ENCODE measurements around the gene ADGRG2.

ADGRG2 gene, protein sequence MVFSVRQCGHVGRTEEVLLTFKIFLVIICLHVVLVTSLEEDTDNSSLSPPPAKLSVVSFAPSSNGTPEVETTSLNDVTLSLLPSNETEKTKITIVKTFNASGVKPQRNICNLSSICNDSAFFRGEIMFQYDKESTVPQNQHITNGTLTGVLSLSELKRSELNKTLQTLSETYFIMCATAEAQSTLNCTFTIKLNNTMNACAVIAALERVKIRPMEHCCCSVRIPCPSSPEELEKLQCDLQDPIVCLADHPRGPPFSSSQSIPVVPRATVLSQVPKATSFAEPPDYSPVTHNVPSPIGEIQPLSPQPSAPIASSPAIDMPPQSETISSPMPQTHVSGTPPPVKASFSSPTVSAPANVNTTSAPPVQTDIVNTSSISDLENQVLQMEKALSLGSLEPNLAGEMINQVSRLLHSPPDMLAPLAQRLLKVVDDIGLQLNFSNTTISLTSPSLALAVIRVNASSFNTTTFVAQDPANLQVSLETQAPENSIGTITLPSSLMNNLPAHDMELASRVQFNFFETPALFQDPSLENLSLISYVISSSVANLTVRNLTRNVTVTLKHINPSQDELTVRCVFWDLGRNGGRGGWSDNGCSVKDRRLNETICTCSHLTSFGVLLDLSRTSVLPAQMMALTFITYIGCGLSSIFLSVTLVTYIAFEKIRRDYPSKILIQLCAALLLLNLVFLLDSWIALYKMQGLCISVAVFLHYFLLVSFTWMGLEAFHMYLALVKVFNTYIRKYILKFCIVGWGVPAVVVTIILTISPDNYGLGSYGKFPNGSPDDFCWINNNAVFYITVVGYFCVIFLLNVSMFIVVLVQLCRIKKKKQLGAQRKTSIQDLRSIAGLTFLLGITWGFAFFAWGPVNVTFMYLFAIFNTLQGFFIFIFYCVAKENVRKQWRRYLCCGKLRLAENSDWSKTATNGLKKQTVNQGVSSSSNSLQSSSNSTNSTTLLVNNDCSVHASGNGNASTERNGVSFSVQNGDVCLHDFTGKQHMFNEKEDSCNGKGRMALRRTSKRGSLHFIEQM

DNA sequence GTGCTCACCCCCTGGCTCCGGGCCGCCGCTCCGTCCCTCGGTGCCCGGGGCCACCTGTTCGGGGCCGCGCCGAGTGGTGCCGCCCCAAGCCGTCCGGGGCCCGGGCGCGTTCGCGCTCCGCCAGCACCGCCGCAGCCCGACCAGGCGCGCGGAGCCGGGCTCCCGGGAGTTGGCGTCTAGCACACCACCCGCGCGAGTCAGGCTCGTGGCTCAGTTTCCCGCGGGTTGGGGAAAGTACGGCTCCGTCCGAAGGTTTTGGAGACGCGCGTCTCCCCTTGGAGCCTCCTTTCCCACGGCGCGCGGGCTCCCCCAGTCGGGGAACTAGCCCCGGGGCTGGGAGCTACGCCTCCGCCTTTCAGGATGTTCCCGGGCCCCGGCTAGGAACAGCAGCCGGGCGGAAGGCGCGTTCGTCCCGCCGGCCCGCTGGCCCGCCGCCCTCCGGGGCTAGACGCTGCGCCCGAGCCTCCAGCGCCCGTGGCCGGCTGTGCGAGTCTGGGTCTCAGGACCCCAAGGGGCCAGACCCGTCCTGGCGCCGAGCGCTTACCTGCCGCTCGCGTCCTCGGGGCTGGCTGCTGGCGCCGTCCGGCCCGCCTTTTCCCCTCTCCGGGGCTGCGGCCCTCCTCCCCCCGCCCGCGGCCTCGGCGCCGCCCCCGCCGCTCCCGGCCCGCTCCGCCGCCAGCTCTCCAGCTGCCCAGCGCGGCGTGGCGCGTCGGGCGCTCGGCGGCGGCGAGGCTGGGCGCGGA is at the start of gene ADGRG2:
Gene ADGRG2, minus strand, starts transcription at position 571 of the 743 bp plus-strand sequence. CDS start 53,634 bp downstream, outside the sequence.
- DNase-seq (ENCODE audit: low read depth in 2 of 2) = no peak

DNA sequence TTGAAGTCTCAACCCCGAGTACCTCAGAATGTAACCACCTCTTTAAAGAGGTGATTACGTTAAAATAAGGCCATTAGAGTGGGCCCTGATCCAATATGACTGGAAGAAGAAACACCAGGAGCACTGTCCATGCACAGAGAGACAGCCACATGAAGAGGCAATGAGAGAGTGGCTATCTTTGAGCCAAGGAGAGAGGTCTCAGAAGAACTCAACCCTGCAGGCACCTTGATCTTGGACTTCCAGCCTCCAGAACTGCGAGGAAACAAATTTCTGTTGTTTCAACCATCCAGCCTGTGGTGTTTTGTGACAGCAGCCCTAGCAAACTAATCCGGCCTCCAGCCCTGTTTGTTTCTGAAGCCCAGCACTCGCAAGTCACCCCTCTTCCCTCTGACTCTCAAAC is 46.3 kb upstream of the ADGRG2 start:
- DNase-seq (ENCODE audit: low read depth in 2 of 2) = no peak

DNA sequence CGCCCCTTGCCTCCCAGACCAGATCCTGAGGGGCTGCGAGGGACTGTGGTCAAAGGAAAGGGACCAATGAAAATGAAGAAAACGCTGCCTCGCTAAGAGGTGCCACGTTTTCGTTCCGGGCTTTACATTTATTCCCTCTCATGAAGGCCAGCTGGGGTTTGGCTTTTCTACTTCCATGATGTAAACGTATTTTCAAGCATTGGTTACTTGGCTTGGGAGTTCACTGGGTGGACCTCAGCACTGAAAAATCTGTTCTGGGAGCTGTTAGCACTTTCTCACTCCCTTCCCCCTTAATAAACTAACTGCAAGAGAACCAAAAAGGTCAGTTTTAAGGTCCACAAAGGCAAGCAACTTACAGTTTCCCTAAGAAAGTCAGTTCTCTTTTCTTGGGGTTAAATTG is 40.6 kb upstream of the ADGRG2 start:
- DNase-seq (ENCODE audit: low read depth in 2 of 2) = no peak

DNA sequence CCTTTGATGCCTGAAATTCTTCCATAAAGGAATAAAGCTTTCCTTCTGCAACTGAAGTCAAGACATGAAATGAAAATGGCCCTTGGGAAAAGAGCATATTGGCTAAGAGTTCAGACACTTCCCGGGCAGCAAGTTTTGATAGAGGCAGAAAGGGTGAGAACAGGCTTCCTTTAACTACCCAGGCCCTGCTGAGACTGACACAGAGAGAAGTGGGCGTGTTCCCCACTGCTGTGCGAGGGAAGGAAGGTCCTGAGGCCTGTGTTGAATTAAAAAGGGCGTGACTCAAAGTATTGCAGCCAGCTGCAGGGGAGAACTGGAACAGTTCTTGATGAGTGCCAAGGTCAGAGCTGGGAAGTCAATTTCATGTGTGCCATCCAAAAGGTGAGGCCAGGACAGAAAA is 33.9 kb upstream of the ADGRG2 start:
- no peak for DNase-seq (ENCODE audit: low read depth in 2 of 2)

DNA sequence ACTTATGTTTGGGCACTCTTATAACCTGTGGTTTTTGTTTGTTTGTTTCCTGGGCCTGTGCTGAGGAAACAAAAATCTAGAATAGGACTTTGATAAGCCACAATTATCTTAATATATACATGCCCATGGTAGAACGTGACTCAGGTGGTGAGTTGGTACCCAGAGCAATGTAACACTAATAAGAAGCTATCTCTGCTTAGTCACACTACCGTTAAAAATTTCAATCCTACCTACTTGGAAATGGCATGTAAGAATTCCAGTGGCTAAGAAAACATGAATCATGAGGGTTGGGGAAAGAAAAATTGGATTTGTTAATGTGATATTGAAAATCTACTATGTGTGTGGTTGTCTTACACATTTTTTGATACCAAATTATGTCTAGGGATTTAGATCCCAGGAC is 30.5 kb upstream of the ADGRG2 start:
- DNase-seq (ENCODE audit: low read depth in 2 of 2) = no peak

DNA sequence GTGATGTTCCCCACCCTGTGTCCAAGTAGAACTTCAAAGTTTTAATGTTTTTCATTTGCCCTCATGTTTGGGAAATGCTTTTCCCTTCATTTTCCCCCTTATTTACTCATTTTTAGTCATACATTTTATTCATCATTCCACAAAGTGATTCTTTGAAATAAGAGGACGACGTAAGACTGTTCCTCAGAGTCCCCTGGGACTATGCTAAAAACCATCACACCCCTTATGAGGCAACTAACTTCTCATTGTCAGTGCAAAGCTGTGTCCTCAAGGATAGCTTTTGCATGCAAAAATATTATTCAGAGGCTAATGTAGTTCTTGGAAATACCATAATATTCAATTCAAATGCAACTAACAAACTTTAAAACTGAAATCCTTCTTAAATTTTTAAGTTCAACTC is 14.8 kb upstream of the ADGRG2 start:
- DNase-seq (ENCODE audit: low read depth in 2 of 2) = no peak

DNA sequence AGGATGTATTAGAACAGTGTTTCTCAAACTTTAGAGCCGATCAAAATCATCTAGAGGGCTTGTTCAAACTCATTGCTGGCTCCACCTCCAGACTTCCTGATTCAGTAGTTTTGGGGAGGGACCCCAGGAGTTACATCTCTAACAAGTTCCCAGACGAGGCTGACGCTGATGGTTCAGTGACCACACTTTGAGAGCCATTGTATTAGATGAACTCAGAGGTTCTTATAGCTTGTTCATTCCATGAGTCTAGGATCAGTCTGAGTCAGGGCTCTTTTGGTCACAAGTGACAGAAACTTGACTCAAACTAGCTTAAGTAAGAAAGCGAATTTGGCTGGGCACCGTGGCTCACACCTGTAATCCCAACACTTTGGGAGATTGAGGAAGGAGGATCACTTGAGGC is 11.5 kb upstream of the ADGRG2 start:
- no peak for DNase-seq (ENCODE audit: low read depth in 2 of 2)

DNA sequence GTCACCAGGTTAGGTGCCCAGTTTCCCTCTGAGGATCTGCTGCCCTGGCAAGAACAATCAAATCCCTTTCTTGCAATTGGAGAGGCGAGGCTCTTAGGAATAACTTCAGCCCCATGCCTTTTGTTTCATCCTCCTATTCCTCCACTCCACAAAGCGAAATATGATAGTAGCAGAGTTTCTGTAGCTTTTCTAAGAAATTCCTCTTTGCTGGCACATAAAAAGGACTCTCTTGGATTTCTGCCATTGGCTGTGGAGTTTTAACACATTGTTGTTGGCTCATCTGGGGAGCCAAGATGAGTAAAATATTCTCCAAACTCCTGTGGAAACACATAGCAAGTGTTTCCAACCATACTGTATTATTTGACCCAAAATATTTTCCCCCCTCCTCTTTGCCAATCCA is 11.0 kb upstream of the ADGRG2 start:
- no peak for DNase-seq (ENCODE audit: low read depth in 2 of 2)

DNA sequence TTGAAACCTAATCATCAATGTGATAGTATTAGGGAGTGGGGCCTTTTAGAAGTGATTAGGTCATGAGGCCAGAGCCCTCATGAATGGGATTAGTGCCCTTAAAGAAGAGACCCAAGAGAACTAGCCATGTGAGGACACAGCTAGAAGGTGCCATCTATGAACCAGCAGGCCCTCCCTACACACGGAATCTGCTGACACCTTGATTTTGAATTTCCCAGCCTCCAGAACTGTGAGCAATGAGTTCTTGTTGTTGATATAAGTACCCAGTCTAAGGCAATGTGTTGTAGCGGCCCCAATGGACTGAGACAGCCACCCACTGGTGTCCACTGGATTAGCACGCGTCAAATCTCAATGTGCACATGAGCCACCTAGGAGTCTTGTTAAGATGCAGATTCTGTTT is 8.4 kb upstream of the ADGRG2 start:
- no peak for DNase-seq (ENCODE audit: low read depth in 2 of 2)

DNA sequence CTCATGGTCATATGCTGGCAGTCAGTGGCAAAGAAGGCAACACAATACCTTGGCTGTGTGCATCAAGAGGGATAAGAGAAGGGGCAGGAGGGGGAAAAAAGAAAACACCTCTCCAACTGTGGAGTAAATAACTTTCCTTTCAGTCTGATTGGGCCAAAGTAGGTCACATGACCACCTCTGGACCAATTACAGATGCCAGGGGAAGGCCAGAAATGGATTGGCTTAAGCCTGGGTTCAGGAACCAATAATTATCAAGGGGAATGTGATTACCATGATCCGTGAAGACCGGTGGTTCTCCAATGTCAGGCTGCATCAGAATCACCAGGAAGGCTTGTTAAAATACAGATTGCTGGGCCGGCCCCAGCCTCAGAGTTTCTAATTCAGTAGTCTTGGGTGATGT is 7.4 kb upstream of the ADGRG2 start:
- no peak for DNase-seq (ENCODE audit: low read depth in 2 of 2)

DNA sequence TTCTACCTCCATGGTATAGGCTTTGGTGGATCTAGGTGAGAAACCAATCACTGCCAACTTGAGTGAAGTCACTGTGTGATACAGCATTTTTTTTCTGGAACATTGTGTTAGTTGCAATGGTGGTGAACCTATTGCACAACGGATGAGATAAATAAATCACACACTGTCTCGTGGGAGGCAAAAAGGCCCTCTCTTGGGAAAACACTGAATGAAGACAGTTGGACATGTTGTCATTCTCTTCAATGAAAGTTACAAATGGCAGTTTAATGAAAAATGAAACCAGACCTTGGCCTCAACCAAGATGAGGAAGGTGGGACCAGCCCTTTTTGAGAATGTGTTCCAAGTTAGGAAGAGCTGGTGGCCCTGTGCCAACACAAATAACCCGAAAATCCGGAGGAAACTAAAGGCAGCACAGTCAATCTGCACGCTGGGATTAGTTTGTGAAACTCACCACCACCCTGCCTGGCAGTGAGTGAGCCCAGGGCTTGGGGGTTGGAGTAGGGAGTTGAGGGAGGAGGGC is 5.4 kb upstream of the ADGRG2 start:
- DNase-seq (ENCODE audit: low read depth in 2 of 2) = no peak

DNA sequence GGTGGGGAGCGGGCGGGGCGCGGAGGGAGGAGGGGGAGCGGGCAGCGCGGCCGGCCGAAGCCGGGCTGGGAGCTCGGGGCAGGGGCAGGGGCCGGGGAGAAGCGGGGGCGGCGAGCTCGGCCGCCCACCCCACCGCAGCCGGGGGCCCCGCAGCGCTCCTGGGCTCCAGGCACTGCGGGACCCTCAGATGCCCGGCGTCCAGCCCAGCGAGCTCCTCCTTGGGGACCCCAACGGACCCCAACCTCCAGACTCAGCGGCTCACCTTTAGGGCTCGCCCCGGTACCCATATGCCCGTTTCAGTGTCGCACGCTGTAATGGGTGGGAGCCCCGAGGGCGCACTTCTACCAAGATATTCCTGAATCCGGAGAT is 357 bp upstream of the ADGRG2 start:
- DNase-seq (ENCODE audit: low read depth in 2 of 2) = no peak

DNA sequence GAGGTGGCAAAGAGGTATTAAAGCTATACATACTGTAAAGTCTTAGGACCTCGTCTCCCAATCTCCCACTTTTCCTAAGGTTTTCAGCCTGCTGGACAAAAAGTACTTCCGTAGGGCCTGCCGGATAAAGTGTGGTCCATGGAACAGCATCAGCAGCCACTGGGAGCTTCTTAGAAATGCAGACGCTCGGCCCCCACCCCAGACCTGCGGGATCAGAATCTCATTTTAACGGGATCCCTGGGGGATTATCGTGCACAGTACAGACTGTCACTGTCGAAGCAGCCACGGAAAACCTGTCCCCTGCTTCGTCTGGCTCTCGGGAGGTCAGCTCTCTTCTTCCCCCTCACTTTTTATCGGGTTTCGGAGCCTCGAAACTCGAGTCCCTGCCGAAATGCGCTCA is 802 bp downstream of the ADGRG2 start:
- no peak for DNase-seq (ENCODE audit: low read depth in 2 of 2)

DNA sequence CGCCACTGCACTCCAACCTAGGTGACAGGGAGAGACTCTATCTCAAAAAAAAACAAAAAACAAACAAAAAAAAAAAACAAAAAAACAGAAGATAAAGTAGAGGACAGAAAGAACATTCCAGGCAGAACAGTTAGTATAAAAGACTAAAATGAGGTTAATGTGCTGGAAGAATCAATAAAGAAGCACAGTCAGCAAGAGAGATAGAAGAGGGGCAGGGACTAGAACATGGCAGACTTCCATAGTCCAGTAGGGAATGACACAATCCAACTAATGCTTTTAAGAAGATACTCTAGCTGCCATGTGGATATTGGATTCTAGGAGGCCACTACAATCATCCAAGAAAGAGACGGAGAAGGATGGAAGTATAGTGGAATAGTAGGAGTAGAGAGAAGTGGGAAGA is 11.6 kb downstream of the ADGRG2 start:
- no peak for DNase-seq (ENCODE audit: low read depth in 2 of 2)

DNA sequence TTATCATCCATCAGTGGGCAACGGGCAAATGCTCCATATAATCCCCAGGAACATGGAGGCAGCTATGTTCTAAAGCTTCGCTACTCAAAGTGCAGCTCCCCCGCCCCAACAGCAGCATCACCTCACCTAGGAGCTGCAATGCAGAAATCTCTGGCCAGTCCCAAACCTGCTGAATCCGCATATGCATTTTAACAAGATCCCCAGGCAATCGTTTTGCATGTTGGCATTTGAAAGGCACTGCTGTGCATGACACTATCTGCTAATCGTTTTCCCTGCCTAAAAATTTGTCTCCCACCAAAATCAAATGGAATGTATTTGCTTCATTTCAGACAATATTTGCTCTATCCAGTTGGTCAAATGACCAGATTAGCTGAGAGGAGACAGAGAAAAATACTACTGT is 15.2 kb downstream of the ADGRG2 start:
- DNase-seq (ENCODE audit: low read depth in 2 of 2) = no peak

DNA sequence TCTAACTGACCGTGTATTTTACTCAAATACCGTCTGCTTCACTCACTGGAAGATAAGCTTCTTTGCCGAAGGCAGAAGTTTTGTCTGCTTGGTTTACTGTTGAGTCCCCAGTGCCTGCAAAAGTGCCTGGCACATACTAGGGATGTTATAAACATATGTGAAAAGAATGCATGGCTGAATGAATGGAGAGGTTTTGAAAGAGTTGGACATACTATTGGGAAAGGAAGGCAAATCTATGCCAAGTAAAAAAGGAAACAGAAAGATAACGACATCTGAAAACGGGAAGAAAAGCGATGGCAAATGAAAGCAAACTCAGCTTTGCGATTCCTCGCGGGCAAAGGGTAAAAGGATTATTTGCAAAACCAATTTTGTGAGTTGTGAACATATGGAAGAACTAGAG is 21.7 kb downstream of the ADGRG2 start:
- no peak for DNase-seq (ENCODE audit: low read depth in 2 of 2)

DNA sequence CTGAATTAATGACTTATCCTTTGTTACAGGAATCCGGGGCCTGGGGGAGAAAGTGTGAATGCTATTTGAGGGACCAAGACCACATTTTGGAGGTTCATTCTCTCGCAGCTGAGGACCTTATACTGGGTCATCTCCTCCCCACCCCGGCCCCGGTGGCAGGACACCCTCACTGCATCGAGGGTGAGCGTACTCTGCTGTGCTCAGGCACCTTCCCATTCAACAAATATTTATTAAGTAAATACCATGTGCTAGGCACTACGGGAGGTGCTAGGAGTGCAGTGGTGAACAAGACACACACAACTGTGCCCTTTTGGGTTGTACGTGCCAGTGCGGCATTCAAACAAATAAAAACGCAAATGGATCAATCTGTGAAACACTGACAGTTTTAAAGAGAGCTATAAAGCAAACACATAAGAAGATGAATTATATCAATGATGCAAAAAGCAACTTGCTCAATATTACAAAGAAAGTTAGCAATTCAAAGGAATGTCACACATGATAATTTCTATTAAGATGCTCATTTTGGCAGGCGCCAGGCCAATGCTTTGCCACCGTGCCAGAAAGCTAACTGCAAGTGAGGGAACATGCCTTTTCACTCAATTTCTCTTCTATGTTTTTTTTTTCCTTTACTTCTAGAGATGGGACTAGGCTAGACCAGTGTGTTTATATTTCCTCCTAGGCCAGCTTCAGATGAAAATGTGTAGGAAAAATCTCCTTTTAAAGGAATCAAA is 24.6 kb downstream of the ADGRG2 start:
- no peak for DNase-seq (ENCODE audit: low read depth in 2 of 2)

DNA sequence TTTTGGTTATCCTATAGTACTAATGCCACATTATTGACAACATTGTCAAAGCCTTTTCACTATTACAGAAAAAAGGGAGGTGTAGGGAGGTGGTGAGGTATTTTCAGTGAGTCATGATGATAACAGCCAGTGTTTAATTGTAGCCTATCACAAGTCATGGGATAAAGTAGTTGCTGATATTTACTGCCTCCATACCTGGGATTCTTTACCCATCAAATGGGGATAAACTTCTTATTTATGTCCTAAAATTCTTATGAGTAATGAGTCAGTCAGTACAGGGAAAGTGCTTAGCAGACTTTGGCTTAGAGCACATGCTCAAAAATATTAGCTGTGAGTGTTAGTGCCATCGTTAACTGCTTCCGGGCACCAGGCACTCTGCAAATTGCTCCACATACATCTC is 25.7 kb downstream of the ADGRG2 start:
- DNase-seq (ENCODE audit: low read depth in 2 of 2) = no peak

DNA sequence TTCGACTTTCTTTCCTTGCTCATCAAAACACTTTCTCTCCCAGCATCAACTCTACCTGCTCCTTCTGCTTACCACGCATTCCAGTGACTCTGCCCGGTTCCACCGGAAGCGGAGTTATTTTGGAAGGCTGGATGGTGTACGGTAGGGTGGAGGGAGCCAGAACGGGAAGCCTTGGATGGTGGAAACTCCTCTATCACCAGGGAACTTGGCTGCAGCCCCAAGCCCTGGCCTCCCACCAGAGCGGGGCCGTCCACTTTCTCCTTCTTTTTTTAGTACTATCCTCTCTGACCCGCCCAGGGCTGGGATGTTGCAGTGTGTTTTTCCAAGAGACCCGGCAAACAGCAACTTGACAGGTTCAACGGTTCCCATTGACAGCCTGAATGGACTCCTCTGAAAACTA is 27.6 kb downstream of the ADGRG2 start:
- no peak for DNase-seq (ENCODE audit: low read depth in 2 of 2)

DNA sequence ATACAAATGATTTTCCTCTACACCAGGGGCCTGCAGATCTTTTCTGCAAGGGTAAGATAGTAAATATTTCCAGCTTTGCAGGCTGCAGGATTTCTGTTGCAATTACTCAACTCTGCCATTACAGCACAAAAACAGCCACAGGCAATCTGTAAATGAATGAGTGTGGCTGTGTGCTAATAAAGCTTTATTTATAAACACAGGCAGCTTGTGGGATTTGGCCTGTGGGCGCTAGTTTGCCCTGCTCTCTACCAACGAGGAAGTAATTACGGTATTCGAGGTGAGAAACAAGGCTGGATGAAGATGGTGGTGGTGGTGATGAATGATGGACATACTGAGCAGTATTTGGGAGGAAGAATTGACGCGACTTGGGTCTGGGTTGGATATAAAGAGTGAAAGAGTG is 30.7 kb downstream of the ADGRG2 start:
- DNase-seq (ENCODE audit: low read depth in 2 of 2) = no peak

DNA sequence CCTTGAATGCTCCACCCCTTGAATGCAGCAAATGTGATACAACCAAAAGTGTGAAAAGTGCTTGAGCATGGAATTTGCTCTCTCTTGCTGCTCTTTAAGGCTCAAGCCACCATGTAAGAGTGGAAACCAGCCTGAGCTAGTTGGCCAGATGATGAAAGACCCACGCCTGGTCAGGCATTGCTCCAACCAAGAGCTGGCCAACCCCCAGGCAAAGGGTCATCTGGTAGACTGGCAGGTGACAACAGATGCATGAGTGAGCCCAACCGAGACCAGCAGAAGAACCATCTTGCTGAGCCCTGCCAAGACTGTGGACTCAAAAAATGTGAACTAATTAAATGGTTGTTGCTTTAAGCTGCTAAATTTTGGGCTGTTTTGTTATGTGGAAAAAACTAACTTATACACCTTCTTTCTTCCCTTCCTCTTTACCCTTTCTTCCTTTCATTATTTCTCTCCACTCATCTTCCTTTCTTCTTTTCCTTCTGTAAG is 32.7 kb downstream of the ADGRG2 start:
- DNase-seq (ENCODE audit: low read depth in 2 of 2) = no peak
